NCI-H2107 (cell line): ENCODE results near the gene CMIP.

Experiments
- DNase-seq: peaks from one replicate; lab custom pipeline; 2025; lab: John Stamatoyannopoulos, UW

Gene CMIP

DNA sequence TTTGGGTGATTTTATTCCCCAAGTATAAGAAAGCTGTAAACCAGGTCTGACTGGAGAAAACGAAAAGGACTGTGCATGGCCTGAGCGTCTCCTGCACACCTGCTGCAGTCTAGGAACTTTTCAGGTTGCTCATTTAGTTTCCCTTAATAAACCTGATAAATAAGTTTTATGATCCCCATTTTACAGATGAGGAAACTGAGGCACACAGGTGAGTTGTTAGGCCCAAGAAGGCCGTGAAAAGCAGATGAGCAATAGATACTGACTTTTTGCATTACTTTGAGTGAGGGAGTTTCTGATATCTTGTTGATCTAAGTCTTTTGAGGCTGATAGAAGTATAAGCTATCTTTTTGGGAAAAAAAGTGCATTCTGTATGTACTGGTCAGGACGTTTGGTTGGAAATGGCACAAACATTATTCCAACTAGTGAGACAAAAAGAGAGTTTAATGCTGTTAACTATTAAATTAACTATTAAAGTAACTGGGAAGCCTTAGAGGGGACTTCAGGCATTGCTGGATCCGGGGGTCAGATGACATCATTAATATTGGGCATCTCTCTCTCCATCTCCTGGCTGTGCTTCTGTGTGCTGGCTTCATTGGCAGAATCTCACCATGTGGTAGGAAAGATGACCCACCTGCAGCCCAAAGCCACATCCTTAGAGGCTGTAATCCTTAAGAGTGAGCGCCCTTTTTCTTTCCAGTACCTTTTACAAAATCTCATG is 163.4 kb downstream of the CMIP start:
- no peak for DNase-seq

- DNase-seq = no peak
Observed at GRCh38 chr16:81608523-81609209, 164.1 kb downstream of the CMIP start.

GRCh38 chr16:81609323-81609892 is 164.8 kb downstream of the CMIP start:
- DNase-seq = no peak

DNA sequence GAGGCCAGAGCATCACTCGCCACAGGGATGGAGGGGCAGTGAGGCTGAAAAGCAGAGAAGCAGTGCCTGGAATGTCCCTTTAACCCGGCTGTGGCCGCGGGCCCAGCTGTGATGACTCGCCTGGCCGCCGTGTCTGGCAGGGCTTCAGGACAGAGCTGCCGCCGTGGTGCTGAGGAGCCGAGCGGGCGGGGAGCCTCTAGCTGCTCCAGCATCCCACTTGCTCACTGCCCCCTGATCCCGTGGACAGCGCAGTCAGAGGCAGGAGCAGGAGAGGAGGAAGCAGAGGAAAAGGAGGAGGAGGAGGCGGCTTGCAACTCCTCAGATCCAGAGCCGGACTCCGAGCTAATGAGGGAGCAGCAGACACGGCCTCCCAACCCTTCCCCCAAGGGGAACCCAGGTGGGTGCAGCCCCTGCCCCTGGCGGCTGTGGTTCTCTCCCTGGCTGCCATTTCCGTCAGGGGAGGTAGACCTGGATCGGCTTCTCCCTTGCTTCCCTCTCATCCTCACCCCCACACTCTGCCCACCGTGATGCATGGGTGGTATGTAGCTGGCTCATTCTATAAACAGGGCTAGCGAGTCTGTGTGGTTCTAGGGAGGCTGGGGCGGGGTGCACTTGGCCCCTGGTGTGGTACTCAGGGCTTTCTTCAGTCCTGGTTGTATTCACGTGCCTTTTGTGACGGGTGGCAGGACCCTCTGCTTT is 165.7 kb downstream of the CMIP start:
- no peak for DNase-seq

GRCh38 chr16:81610936-81611335 is 166.3 kb downstream of the CMIP start:
- DNase-seq = no peak

- no peak for DNase-seq
Observed at GRCh38 chr16:81611721-81612120, 167.1 kb downstream of the CMIP start.

DNA sequence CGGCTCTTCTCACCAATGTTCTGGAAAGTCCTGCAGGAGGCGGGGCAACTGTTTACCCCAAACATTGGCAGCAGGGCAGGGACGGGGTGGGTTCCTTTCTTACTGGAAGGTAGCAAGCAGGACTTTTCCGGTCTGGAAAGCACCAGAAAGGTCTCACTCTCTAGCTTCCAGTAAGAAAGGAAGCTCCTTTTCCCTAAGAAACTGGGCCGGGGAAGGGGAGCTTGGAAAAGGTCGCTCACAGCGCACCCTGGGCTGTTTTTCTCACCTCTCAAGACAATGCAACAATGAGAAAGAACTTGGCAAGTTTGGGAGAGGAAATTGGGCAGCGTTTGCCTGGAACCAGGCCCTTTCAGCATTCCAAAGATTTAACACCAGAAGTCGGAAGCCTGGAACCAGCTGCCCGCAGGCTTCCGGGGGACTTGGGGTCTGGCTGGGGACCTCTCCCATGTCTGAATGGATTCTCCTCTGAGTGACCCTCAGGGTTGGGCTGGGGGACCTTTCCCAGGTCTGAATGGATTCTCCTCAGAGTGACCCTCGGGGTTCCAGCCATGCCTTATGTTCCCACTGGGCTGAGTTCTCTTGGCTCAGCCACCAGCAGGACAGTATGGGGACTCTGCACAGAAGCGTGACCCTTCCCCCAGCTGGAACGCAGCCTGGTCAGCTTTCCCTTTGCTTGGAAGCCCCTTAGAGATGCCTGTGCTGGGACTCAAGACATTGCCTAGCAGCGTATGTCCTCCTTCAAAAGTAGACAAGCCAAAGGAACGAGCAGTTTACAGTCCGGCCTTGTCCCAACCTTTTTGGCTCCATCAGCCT is 167.9 kb downstream of the CMIP start:
- no peak for DNase-seq

DNA sequence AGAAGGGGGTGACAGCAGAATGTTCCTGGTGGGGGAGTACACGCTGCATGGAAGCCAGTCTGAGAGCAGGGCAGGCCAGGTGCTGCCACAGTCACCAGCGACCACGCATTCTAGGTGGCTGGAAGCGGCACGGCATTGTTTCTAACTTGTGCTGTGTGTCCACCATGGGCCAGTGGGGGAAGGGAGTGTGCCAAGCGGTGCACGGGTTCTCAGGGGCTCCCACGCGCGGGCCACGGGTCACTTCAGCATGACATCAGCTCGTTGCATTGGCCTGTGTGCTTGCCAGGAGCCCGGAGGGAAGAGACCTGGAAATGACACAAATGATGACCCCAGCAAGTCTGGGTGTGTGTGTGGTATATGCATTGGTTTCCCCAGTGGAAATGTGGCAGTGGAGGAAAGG is 169.6 kb downstream of the CMIP start:
- DNase-seq = no peak

DNA sequence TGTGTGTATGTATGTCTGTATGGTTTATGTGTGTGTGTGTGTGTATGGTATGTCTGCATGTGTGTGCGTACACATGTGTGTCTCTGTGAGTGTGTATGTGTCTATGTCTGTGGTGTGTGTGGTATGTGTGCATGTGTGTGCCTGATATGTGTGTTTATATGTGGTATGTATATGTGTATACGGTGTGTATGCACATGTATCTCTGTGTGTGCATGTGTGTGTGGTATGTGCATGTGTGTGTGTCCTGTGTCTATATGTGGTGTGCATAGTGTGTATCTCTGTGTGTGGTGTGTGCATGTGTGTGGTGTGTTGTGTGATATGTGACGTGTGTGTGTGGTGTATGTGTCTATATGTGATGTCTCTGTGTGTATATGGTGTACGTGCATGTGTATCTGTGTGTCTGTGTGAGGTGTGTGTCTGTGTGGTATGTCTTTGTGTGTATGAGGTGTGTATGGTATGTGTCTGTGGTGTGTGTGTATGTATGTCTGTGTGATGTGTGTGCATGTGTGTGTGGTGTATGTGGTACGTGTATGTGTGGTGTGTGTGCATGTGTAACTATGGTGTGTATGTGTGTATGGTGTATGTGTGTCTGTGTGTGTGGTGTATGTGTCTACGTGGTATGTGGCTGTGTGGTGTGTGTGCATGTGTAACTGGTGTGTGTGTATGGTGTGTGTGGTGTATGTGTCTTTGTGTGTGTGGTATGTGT is 170.2 kb downstream of the CMIP start:
- DNase-seq = no peak

GRCh38 chr16:81615411-81615810 is 170.8 kb downstream of the CMIP start:
- no peak for DNase-seq

DNA sequence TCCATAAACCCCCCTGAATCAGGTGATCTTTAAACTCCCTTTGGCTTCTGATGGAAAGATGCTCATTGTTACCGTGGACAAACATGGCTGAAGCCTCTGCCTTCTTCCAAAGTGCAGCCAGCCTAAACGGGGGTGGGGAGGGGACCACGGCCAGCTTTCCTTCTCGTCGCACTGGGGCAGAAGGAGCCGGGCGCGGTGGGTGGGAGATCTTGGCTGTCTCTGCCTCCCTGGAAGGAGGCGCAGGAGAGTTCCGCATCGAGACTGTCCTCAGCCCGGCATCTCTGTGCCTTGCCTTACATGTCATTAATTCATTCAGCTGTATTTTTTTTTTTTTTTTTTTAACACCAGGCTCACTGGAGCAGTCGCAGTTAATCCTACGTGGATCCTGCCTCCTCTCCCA is 171.2 kb downstream of the CMIP start:
- no peak for DNase-seq

GRCh38 chr16:81616321-81617020 is 171.9 kb downstream of the CMIP start:
- DNase-seq = no peak

DNA sequence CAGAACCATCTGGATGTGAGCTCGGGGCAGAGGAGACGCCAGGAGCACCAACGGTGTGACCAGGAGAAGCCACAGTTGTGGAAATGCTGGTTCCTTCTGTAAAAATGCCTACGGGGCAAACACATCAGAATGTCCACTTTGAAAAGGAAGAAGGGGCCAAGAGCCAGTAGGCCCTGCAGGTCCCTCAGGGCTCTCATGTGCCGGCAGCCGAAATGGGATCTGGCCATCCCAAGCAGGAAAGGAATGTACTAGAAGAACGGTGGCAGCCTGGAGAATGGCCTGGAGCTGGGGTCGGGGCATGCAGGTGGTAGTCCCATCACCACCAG is 172.4 kb downstream of the CMIP start:
- no peak for DNase-seq

- DNase-seq = no peak
Observed at GRCh38 chr16:81618187-81618586, 173.6 kb downstream of the CMIP start.

- DNase-seq = no peak
Observed at GRCh38 chr16:81618661-81619060, 174.1 kb downstream of the CMIP start.

- no peak for DNase-seq
Observed at GRCh38 chr16:81620029-81620428, 175.4 kb downstream of the CMIP start.

GRCh38 chr16:81620796-81621195 is 176.2 kb downstream of the CMIP start:
- no peak for DNase-seq

GRCh38 chr16:81621496-81621895 is 176.9 kb downstream of the CMIP start:
- DNase-seq = no peak

DNA sequence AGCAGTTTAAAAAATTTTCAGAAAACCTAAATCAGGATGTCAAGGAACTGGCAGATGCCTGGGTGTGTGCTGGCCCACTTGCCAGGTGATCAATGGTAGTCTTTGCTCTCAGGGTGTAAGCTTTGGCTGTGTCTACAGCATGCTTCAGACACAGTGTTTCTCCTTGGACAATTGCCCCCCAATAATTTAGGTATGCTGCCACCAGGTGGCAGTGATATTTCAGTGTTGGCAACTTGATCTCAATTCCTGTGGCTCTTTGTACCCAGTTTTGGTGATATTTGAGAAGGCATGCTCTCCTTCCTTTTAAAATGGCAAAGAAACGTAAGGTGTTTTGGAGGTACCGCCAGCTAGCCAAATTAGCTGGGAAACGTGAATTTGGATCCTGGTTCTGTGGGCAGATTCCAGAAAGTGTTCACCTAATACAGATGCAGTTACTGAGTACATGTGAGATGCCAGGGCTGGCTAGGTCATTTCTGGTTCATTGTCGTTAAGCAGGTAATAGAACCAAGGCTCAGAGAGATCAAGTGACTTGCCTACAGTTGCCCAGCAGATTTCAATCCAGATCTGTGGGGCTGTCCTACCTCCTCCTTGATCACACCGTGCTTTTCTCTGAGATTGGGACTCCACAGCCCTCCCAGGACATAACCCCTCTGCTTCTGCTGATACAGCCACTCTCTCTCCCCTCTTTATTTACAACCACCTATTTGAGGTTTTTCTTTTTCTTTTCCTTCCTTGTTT is 178.9 kb downstream of the CMIP start:
- DNase-seq = no peak

- DNase-seq = no peak
Observed at GRCh38 chr16:81624403-81624759, 179.8 kb downstream of the CMIP start.
